Endodermal cell (in vitro differentiated cells): ENCODE data around the gene CDH23. TPM values are rescaled to one million over a fixed set of nuclear protein-coding genes. Genes with fewer than 3 reads are reported as not detected.

Source experiments
- DNase-seq: peaks from one replicate; pipeline ENCODE4 v3.0.0-alpha.2; 2017
- H3K27ac ChIP-seq: 2 replicates; pipeline ENCODE4 v1.5.1; 2013; ENCODE audit warnings: mild to moderate bottlenecking, low read depth, low read length, moderate library complexity
- H3K27me3 ChIP-seq: 2 replicates; pipeline ENCODE4 v1.6.1; 2013; ENCODE audit warnings: mild to moderate bottlenecking, low read length, moderate library complexity; ENCODE audit not compliant: insufficient read depth, control insufficient read depth, poor library complexity, severe bottlenecking
- H3K36me3 ChIP-seq: 2 replicates; pipeline ENCODE4 v1.7.0; 2013; ENCODE audit warnings: mild to moderate bottlenecking, low read length, moderate library complexity; ENCODE audit not compliant: control insufficient read depth, insufficient read depth
- H3K4me1 ChIP-seq: one replicate; pipeline ENCODE4 v1.7.0; 2013; ENCODE audit warnings: low read length; ENCODE audit not compliant: control insufficient read depth, insufficient read depth
- H3K4me3 ChIP-seq: 2 replicates; pipeline ENCODE4 v1.5.1; 2013; ENCODE audit warnings: mild to moderate bottlenecking, low read length, moderate library complexity
- H3K9ac ChIP-seq: 2 replicates; pipeline ENCODE4 v1.6.1; 2013; ENCODE audit warnings: mild to moderate bottlenecking, low read length, moderate library complexity; ENCODE audit not compliant: poor library complexity, severe bottlenecking; ENCODE audit errors: extremely low read depth
- H3K9me3 ChIP-seq: 2 replicates; pipeline ENCODE4 v1.6.1; 2013; ENCODE audit warnings: mild to moderate bottlenecking, low read length, moderate library complexity; ENCODE audit not compliant: control insufficient read depth
- H3K27ac Mint-ChIP-seq: 2 replicates; pipeline ENCODE4 v1.8.0; 2020; ENCODE audit warnings: mixed read lengths
- H3K27me3 Mint-ChIP-seq: 2 replicates; pipeline ENCODE4 v1.8.0; 2021; ENCODE audit warnings: mild to moderate bottlenecking, mixed read lengths; ENCODE audit not compliant: insufficient read depth
- H3K36me3 Mint-ChIP-seq: 2 replicates; pipeline ENCODE4 v1.8.0; 2020; ENCODE audit warnings: low read depth, mixed read lengths
- H3K4me1 Mint-ChIP-seq: 2 replicates; pipeline ENCODE4 v1.8.0; 2020; ENCODE audit warnings: mixed read lengths
- H3K4me3 Mint-ChIP-seq: 2 replicates; pipeline ENCODE4 v1.8.0; 2020; ENCODE audit warnings: mild to moderate bottlenecking, moderate library complexity, mixed read lengths
- H3K9me3 Mint-ChIP-seq: 2 replicates; pipeline ENCODE4 v1.8.0; 2020; ENCODE audit warnings: mild to moderate bottlenecking, mixed read lengths
- CTCF ChIP-seq: fragments of 200-600 bp; sonication (generic); conservative IDR thresholded peaks from 2 replicates; pipeline ENCODE4 v1.5.0; 2021; ENCODE audit warnings: antibody characterized with exemption, mild to moderate bottlenecking
- WGBS, 2 experiments: methylation state at CpG; one replicate each; pipeline versions ENCODE4 v1.1.5 to v1.1.7; 2013; ENCODE audit warnings: missing lambda C conversion rate in 2 of 2, mixed read lengths in 1 of 2; ENCODE audit not compliant: insufficient coverage in 1 of 2, insufficient read length in 1 of 2; 5-methylcytosine and 5-hydroxymethylcytosine counted together
- total RNA-seq, 2 donors: library from RNA; stranded (reverse); fragmentation: NEBNext Ultra II Directional in 1 of 2; extraction: Animal tissue kit (Norgen Biotek cat#: 25700) in 1 of 2; gene quantifications; 2 replicates in 1 of 2; 3 replicates in 1 of 2; pipeline ENCODE4 v1.2.1, GENCODE V29; 2021

The CDH23 gene
- total RNA-seq, 2 donors from 2014 or later, result 2.1 to 4.2 TPM

DNA sequence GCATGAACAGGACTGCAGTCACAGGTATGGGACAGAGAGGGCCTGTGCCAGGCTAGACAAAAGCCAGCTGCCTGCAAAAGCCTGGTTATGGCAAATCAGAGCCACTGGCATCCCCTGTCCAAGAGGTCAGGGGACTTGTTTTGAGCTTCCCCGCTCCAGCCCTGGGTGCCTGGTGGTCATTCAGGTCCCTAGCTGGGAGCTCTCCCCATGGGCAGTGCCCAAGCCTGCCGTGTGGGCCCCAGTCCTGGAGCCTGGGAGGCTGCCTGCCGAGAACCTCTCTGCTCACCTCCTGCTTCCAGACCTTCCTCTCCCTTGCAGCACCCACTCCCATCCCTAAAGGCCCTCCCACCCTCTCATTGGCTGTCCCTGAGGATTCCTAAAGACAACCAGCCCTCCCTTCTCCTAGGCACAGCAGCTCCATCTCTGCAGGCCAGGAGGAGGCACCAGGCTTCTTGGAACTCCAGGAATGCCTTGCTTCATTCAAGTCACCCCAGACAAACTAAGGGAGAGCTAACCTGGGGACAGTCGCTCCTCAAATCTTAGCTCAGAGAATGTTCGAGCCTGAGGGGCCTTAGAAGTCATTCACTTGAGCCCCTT, 172.3 kb downstream of the CDH23 start:
- no peak overlapping the region for H3K4me3 ChIP-seq
- H3K9me3 ChIP-seq, result no peaks in the 10 kb centered on the region
- Mint-ChIP-seq H3K9me3 (no peaks in the 10 kb centered on the region), H3K36me3 (no peaks in the 10 kb centered on the region), H3K4me1 (peaks cover 4% of the 10 kb centered on the region), H3K4me3 (no peak overlapping the region), H3K27ac (no peak overlapping the region), H3K27me3 (no peaks in the 10 kb centered on the region)
- DNase-seq, result peak; percentile 73
- H3K36me3 ChIP-seq, result no peaks in the 10 kb centered on the region
- no peak overlapping the region for H3K27ac ChIP-seq
- H3K9ac ChIP-seq, result no peak overlapping the region
- WGBS, 2 experiments, result 83 to 97% methylated on average over 3 to 5 of the region's 5 CpGs
- H3K4me1 ChIP-seq, result no peaks in the 10 kb centered on the region
- TF ChIP-seq CTCF, result no peak
- H3K27me3 ChIP-seq, result no peaks in the 10 kb centered on the region

GRCh38 chr10:71569775-71570588, 173.3 kb downstream of the CDH23 start:
- Histone ChIP-seq H3K27me3 (no peaks in the 10 kb centered on the region), H3K4me3 (no peak overlapping the region), H3K36me3 (no peaks in the 10 kb centered on the region), H3K27ac (no peak overlapping the region), H3K4me1 (no peaks in the 10 kb centered on the region), H3K9ac (no peak overlapping the region), H3K9me3 (no peaks in the 10 kb centered on the region)
- no peaks in the 10 kb centered on the region for H3K9me3 Mint-ChIP-seq
- no peak overlapping the region for H3K27ac Mint-ChIP-seq
- H3K4me1 Mint-ChIP-seq, result peaks cover 5% of the 10 kb centered on the region
- TF ChIP-seq CTCF, result peak; percentile 90
- H3K36me3 Mint-ChIP-seq, result no peaks in the 10 kb centered on the region
- DNase-seq, result peak; percentile 97
- H3K4me3 Mint-ChIP-seq, result no peak overlapping the region
- H3K27me3 Mint-ChIP-seq, result no peaks in the 10 kb centered on the region
- 66% methylated on average over 6 of the region's 6 CpGs for WGBS, 2 experiments

DNA sequence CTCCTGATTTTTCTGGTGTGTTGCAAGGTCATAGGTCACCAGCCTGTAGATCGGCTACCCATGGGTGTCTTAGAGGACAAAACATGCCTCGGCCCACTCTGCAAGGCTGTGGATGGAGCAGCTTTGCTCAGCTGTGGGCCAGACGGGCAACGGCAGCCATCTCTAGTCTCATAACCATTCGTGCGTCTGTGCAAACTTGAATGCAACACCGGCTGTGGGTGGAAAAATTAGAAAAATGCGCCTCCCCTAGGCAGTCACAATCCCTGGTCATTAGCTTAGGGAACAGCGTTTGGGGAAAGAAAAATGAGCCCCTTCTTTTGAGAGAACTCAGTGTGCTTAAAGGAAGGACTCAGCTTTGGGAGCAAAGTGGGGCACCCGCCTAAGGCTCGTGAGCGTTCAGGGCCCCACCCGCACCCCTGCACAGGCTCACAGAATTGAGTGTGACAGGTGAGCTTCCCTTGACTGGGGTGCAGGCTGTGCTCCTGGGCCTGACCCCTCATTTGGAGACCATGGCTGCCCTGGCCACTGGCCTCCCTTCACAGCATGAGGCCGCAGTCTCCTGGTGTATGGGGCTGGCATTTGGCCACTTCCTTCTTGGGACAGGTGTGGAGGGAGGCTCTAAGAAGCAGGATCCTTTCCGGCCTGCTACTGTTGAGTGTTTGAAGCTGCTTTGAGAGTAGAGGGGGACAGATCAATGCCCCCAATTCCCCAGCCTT, 174.9 kb downstream of the CDH23 start:
- Histone ChIP-seq H3K36me3 (no peaks in the 10 kb centered on the region), H3K27ac (no peak overlapping the region), H3K4me1 (no peaks in the 10 kb centered on the region), H3K9ac (no peak overlapping the region), H3K27me3 (no peaks in the 10 kb centered on the region), H3K9me3 (no peaks in the 10 kb centered on the region), H3K4me3 (no peak overlapping the region)
- Mint-ChIP-seq H3K4me3 (no peak overlapping the region), H3K36me3 (no peaks in the 10 kb centered on the region), H3K9me3 (no peaks in the 10 kb centered on the region), H3K27ac (no peak overlapping the region), H3K4me1 (peaks cover 16% of the 10 kb centered on the region), H3K27me3 (no peaks in the 10 kb centered on the region)
- no peak for DNase-seq
- no peak for TF ChIP-seq CTCF
- WGBS, 2 experiments, result 92 to 99% methylated on average over 13 to 15 of the region's 15 CpGs
